Peyer's patch (tissue), 4 donors: ENCODE measurements around the gene QRFP.

Experiments used
- POLR2A ChIP-seq, 2 donors: fragments of 450-650 bp; IDR thresholded peaks; one replicate each; pipeline ENCODE4 v1.5.1; 2017; ENCODE audit warnings: antibody characterized with exemption in 2 of 2, mild to moderate bottlenecking in 2 of 2, moderate library complexity in 2 of 2
- TF ChIP-seq, protein P1 (sequence below), 6 experiments: fragments of 450-650 bp in 4 of 6; fragments of 200-600 bp in 2 of 6; sonication (generic) in 1 of 6; IDR thresholded peaks; one replicate each; pipeline ENCODE4 v1.5.1; 2017 to 2019; ENCODE audit warnings: antibody characterized with exemption in 6 of 6, mild to moderate bottlenecking in 3 of 6, moderate library complexity in 1 of 6

DNA sequence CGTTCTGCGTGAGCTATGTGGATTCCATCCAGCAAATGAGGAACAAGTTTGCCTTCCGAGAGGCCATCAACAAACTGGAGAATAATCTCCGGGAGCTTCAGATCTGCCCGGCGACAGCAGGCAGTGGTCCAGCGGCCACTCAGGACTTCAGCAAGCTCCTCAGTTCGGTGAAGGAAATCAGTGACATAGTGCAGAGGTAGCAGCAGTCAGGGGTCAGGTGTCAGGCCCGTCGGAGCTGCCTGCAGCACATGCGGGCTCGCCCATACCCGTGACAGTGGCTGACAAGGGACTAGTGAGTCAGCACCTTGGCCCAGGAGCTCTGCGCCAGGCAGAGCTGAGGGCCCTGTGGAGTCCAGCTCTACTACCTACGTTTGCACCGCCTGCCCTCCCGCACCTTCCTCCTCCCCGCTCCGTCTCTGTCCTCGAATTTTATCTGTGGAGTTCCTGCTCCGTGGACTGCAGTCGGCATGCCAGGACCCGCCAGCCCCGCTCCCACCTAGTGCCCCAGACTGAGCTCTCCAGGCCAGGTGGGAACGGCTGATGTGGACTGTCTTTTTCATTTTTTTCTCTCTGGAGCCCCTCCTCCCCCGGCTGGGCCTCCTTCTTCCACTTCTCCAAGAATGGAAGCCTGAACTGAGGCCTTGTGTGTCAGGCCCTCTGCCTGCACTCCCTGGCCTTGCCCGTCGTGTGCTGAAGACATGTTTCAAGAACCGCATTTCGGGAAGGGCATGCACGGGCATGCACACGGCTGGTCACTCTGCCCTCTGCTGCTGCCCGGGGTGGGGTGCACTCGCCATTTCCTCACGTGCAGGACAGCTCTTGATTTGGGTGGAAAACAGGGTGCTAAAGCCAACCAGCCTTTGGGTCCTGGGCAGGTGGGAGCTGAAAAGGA, 10.9 kb downstream of the QRFP start:
- TF ChIP-seq, protein P1, sequence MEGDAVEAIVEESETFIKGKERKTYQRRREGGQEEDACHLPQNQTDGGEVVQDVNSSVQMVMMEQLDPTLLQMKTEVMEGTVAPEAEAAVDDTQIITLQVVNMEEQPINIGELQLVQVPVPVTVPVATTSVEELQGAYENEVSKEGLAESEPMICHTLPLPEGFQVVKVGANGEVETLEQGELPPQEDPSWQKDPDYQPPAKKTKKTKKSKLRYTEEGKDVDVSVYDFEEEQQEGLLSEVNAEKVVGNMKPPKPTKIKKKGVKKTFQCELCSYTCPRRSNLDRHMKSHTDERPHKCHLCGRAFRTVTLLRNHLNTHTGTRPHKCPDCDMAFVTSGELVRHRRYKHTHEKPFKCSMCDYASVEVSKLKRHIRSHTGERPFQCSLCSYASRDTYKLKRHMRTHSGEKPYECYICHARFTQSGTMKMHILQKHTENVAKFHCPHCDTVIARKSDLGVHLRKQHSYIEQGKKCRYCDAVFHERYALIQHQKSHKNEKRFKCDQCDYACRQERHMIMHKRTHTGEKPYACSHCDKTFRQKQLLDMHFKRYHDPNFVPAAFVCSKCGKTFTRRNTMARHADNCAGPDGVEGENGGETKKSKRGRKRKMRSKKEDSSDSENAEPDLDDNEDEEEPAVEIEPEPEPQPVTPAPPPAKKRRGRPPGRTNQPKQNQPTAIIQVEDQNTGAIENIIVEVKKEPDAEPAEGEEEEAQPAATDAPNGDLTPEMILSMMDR (IDR thresholded peaks at IDR 0.05), result no peak
- no peak for TF ChIP-seq POLR2A (IDR thresholded peaks at IDR 0.05)
